ENCODE results near the gene GRN. TPM values are rescaled to one million over a fixed set of nuclear protein-coding genes. Genes with fewer than 3 reads are reported as not detected.

GRN gene
- polyA plus RNA-seq, 1 of the 3 experiments (the other 2 are of a cell fraction), result 442 TPM

- Histone ChIP-seq H3K36me3 (replicated peaks in 1 of 2; ENCODE audit: control insufficient read depth in 1 of 2, insufficient read depth in 2 of 2, low read length in 1 of 2) (no peaks in the 10 kb centered on the region), H3K9me3 (no peaks in the 10 kb centered on the region), H3K9ac (no peak overlapping the region), H3K27me3 (ENCODE audit: insufficient read depth) (no peaks in the 10 kb centered on the region), H3F3A (replicated peaks; ENCODE audit: insufficient read depth) (peaks cover 4% of the 10 kb centered on the region), H3K79me2 (ENCODE audit: insufficient read depth) (no peaks in the 10 kb centered on the region), H3K9me2 (no peaks in the 10 kb centered on the region), H4K20me1 (ENCODE audit: insufficient read depth) (no peaks in the 10 kb centered on the region), H3K27ac (ENCODE audit: low read depth in 2 of 2, low read length in 1 of 2) (no peak overlapping the region), H3K4me3 (ENCODE audit: low read depth in 2 of 2, low read length in 1 of 2) (no peak overlapping the region), H3K4me1 (ENCODE audit: control insufficient read depth in 1 of 2, insufficient read depth in 2 of 2, low read depth in 1 of 2, low read length in 1 of 2) (peaks cover 0 to 5% of the 10 kb centered on the region in 2 experiments; a peak in 1 of 4 replicates), H3K4me2 (no peak overlapping the region), H2AFZ (ENCODE audit: low read depth) (no peak overlapping the region)
- no peak for DNase-seq
- CTCF ChIA-PET, result interaction anchor here (0.8 to 5.2 kb wide), 7 partner anchors 9 to 200 kb away, joined by 3 to 53 read pairs (median 3); partner anchors contain the start of genes GRN and SLC25A39
- no peak for TF ChIP-seq ELF1 (IDR thresholded peaks at IDR 0.05)
- no peak for TF ChIP-seq CHD2 (IDR thresholded peaks at IDR 0.05; ENCODE audit: low read length, partially characterized antibody)
- TF ChIP-seq REST (IDR thresholded peaks at IDR 0.05; ENCODE audit: low read depth, low read length), result no peak
- TF ChIP-seq GABPA (IDR thresholded peaks at IDR 0.05; ENCODE audit: low read depth), result no peak
- TF ChIP-seq PBX3 (IDR thresholded peaks at IDR 0.05), result no peak
- no peak for TF ChIP-seq POLR2AphosphoS5 (IDR thresholded peaks at IDR 0.05; ENCODE audit: low read depth, low read length)
- no peak for TF ChIP-seq FOXM1 (IDR thresholded peaks at IDR 0.05; ENCODE audit: low read depth)
- TF ChIP-seq NFIC (IDR thresholded peaks at IDR 0.05; ENCODE audit: borderline replicate concordance), result no peak
- no peak for TF ChIP-seq ZBTB33 (IDR thresholded peaks at IDR 0.05; ENCODE audit: borderline replicate concordance, low read depth)
- TF ChIP-seq USF2 (IDR thresholded peaks at IDR 0.05; ENCODE audit: borderline replicate concordance, low read depth, low read length), result no peak
- no peak for TF ChIP-seq SMC3 (IDR thresholded peaks at IDR 0.05; ENCODE audit: low read depth, low read length)
- no peak for TF ChIP-seq TCF12 (IDR thresholded peaks at IDR 0.05)
- no peak for TF ChIP-seq USF1 (IDR thresholded peaks at IDR 0.05; ENCODE audit: borderline replicate concordance, low read depth)
- TF ChIP-seq MEF2A (IDR thresholded peaks at IDR 0.05; ENCODE audit: borderline replicate concordance, low read depth), result no peak
- TF ChIP-seq SIN3A (IDR thresholded peaks at IDR 0.05; ENCODE audit: borderline replicate concordance, low read depth, low read length), result no peak
- no peak for TF ChIP-seq TEAD4 (IDR thresholded peaks at IDR 0.05; ENCODE audit: borderline replicate concordance, insufficient read depth)
- no peak for TF ChIP-seq GATA2 (CRISPR knock-in tag; IDR thresholded peaks at IDR 0.05)
- no peak for TF ChIP-seq FOXJ3 (CRISPR knock-in tag; IDR thresholded peaks at IDR 0.05)
- WGBS (ENCODE audit: low lambda C conversion rate), result 65% methylated on average over 5 of the region's 5 CpGs
- POLR2A ChIA-PET, result no interaction called here
Measured at GRCh38 chr17:44333371-44333770, 11.7 kb upstream of the GRN start.

Data from SK-N-SH (cell line).